OCI-M1 (cell line): Measurements from ENCODE around the gene PRUNE2.

ENCODE experiments used
- DNase-seq: peaks from one replicate; lab custom pipeline; 2025; lab: John Stamatoyannopoulos, UW

The PRUNE2 gene

GRCh38 chr9:76571743-76572146, 334.2 kb downstream of the PRUNE2 start:
- no peak for DNase-seq

- DNase-seq, result peak; percentile 28
Observed at GRCh38 chr9:76571288-76571687, 334.6 kb downstream of the PRUNE2 start.

DNA sequence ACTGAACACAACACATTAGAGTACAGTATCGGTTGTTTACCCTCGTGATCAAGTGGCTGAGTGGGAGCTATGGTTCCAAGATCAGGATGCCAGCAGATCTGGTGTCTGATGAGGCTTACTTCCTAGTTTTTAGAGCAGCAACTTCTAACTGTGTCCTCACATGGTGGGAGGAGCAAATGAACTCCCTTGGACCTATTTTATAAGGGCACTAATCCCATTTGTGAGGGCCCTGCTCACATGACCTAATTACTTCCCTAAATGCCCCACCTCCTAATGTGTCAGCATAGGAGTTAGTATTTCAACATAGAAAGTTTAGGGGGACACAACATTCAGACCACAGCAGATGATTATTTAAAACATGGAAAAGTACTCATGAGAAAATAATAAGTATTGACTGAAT, 335.1 kb downstream of the PRUNE2 start:
- no peak for DNase-seq

DNA sequence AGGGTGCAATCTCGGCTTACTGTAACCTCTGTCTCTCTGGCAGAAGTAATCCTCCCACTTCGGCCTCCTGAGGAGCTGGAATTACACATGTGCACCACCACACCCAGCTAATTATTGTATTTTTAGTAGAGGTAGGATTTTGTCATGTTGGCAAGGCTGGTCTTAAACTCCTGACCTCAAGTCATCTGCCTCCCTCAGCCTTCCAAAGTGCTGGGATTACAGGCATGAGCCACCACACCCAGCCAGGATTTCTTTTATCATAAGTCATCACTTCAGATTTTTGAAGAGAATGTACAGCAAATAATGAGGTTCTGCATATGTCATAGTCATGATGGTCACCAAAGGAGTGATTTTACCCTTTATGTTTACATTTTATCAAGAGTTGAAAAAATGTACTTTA, 338.8 kb downstream of the PRUNE2 start:
- DNase-seq, result no peak

DNA sequence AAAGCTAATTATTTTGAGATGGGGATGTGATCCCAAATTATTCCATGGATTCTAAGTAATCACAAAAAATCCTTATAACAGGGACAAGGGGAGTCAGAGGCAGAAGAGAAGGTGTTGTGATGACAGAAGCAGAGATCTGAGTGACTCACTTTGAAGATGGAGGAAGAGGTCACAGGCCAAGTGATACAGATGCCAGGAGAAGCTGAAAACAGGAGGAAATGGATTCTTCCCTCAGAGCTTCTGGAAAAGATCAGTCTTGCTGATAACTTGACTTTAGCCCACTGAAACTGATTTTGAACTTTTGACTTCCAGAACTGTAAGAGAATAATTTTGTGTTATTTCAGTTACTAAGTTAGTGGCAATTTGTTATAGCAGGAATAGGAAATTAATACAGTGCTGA, 341.6 kb downstream of the PRUNE2 start:
- DNase-seq, result no peak

DNA sequence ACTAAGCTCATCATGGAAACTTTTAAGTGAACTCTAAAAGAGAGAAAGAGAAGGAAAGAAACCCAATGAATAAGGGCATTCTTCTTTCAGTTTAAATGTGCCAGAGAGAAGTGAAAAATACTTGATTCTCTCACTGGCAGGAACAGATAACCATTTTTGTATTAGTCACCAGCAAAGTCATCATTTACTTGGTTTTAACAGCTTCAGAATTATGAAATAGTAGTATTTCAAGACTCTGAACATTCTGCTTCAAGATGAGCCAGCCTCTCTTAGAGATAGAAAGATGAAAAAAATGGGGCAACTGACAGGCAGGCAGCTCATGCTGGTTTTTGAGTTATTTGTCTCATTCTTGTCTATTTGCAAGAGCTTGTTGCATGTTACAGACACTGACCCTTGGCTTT, 343.4 kb downstream of the PRUNE2 start:
- DNase-seq, result peak; percentile 70

- DNase-seq, result no peak
Observed at GRCh38 chr9:76561900-76562299, 344.0 kb downstream of the PRUNE2 start.
